ENCODE data around the gene FGF7. TPM values are rescaled to one million over a fixed set of nuclear protein-coding genes. Genes with fewer than 3 reads are reported as not detected.
"Not testable (repeated sequence)": the region's sequence is repeated elsewhere in the genome, so short reads cannot be mapped to it uniquely, and the experiment has no call there.

The FGF7 gene
- total RNA-seq, 3 donors from 2014 or later: 2.6 to 46.7 (median 13.4) TPM

- DNase-seq (no peak), ATAC-seq (no peak)
- intact Hi-C loops (cut with DNase I, micrococcal nuclease): no loop called here
- Histone ChIP-seq H3K36me3 (ENCODE audit: low read depth) (no peaks in the 10 kb centered on the region), H3K4me3 (no peak overlapping the region), H3K9me3 (no peaks in the 10 kb centered on the region), H3K4me1 (ENCODE audit: low read depth) (no peaks in the 10 kb centered on the region)
- TF ChIP-seq CTCF (IDR thresholded peaks at IDR 0.05): no peak
These were observed 43.1 kb downstream of the FGF7 start for GRCh38 chr15:49466119-49466518.

GRCh38 chr15:49467746-49468480 lies 44.9 kb downstream of the FGF7 start:
- no peaks in the 10 kb centered on the region for H3K4me1 ChIP-seq (ENCODE audit: low read depth)
- no peak for TF ChIP-seq CTCF (IDR thresholded peaks at IDR 0.05)
- DNase-seq: no peak
- no peak overlapping the region for H3K4me3 ChIP-seq
- intact Hi-C loops (cut with DNase I, micrococcal nuclease): no loop called here
- H3K9me3 ChIP-seq: no peaks in the 10 kb centered on the region
- ATAC-seq: no peak
- no peaks in the 10 kb centered on the region for H3K36me3 ChIP-seq (ENCODE audit: low read depth)

- H3K4me3 ChIP-seq: no peak overlapping the region
- no peak for DNase-seq
- intact Hi-C loops (cut with DNase I, micrococcal nuclease): no loop called here
- no peak for TF ChIP-seq CTCF (IDR thresholded peaks at IDR 0.05)
- no peaks in the 10 kb centered on the region for H3K36me3 ChIP-seq (ENCODE audit: low read depth)
- H3K9me3 ChIP-seq: no peaks in the 10 kb centered on the region
- ATAC-seq: no peak
- H3K4me1 ChIP-seq (ENCODE audit: low read depth): no peaks in the 10 kb centered on the region
These were observed 45.4 kb downstream of the FGF7 start for GRCh38 chr15:49468481-49468839.

- ATAC-seq; H3K9me3 ChIP-seq; intact Hi-C loops (cut with DNase I, micrococcal nuclease); H3K4me3 ChIP-seq; H3K36me3 ChIP-seq (ENCODE audit: low read depth); H3K4me1 ChIP-seq (ENCODE audit: low read depth): not testable (repeated sequence)
- peak; percentile 25 for TF ChIP-seq CTCF (IDR thresholded peaks at IDR 0.05)
- peak in 2 of 3 donors; percentile 52 to 73 for DNase-seq
These were observed 48.2 kb downstream of the FGF7 start for GRCh38 chr15:49471248-49471647.

GRCh38 chr15:49471733-49472132 lies 48.7 kb downstream of the FGF7 start:
- Histone ChIP-seq H3K36me3 (ENCODE audit: low read depth) (no peaks in the 10 kb centered on the region), H3K4me3 (no peak overlapping the region), H3K9me3 (no peaks in the 10 kb centered on the region), H3K4me1 (ENCODE audit: low read depth) (no peaks in the 10 kb centered on the region)
- peak in 1 of 3 donors; percentile 11 for DNase-seq
- ATAC-seq: no peak
- no peak for TF ChIP-seq CTCF (IDR thresholded peaks at IDR 0.05)
- intact Hi-C loops (cut with DNase I, micrococcal nuclease): no loop called here

GRCh38 chr15:49472338-49472737 lies 49.3 kb downstream of the FGF7 start:
- no peaks in the 10 kb centered on the region for H3K9me3 ChIP-seq
- no peak for DNase-seq
- no peak for TF ChIP-seq CTCF (IDR thresholded peaks at IDR 0.05)
- intact Hi-C loops (cut with DNase I, micrococcal nuclease): no loop called here
- no peaks in the 10 kb centered on the region for H3K4me1 ChIP-seq (ENCODE audit: low read depth)
- no peaks in the 10 kb centered on the region for H3K36me3 ChIP-seq (ENCODE audit: low read depth)
- H3K4me3 ChIP-seq: no peak overlapping the region
- ATAC-seq: no peak
